Measurements from ENCODE around the gene ZNF783.
"Not testable (repeated sequence)": the region's sequence is repeated elsewhere in the genome, so short reads cannot be mapped to it uniquely, and the experiment has no call there.

ZNF783 gene

GRCh38 chr7:149306854-149307253 is 44.9 kb downstream of the ZNF783 start:
- no peak for DNase-seq

GRCh38 chr7:149307775-149308501 is 45.9 kb downstream of the ZNF783 start:
- no peak for DNase-seq

GRCh38 chr7:149310113-149310836 is 48.3 kb downstream of the ZNF783 start:
- DNase-seq = no peak

- DNase-seq = no peak
Measured at GRCh38 chr7:149310990-149311573, 49.1 kb downstream of the ZNF783 start.

GRCh38 chr7:149313981-149314380 is 52.0 kb downstream of the ZNF783 start:
- DNase-seq = no peak

GRCh38 chr7:149316606-149317005 is 54.6 kb downstream of the ZNF783 start:
- DNase-seq = no peak

- DNase-seq = no peak
Measured at GRCh38 chr7:149317496-149317895, 55.5 kb downstream of the ZNF783 start.

- DNase-seq = no peak
Measured at GRCh38 chr7:149317986-149318672, 56.1 kb downstream of the ZNF783 start.

GRCh38 chr7:149319376-149319775 is 57.4 kb downstream of the ZNF783 start:
- no peak for DNase-seq

GRCh38 chr7:149320313-149321124 is 58.5 kb downstream of the ZNF783 start:
- no peak for DNase-seq

GRCh38 chr7:149321125-149321905 is 59.3 kb downstream of the ZNF783 start:
- DNase-seq = not testable (repeated sequence)

GRCh38 chr7:149321978-149322541 is 60.1 kb downstream of the ZNF783 start:
- no peak for DNase-seq

GRCh38 chr7:149322737-149323136 is 60.7 kb downstream of the ZNF783 start:
- no peak for DNase-seq

GRCh38 chr7:149325248-149325647 is 63.3 kb downstream of the ZNF783 start:
- no peak for DNase-seq

GRCh38 chr7:149329265-149329664 is 67.3 kb downstream of the ZNF783 start:
- no peak for DNase-seq

GRCh38 chr7:149329766-149330334 is 67.9 kb downstream of the ZNF783 start:
- no peak for DNase-seq

- no peak for DNase-seq
Measured at GRCh38 chr7:149330914-149331567, 69.0 kb downstream of the ZNF783 start.

- DNase-seq = not testable (repeated sequence)
Measured at GRCh38 chr7:149332602-149333320, 70.8 kb downstream of the ZNF783 start.

- DNase-seq = no peak
Measured at GRCh38 chr7:149333321-149333717, 71.3 kb downstream of the ZNF783 start.

- DNase-seq = no peak
Measured at GRCh38 chr7:149334219-149334618, 72.2 kb downstream of the ZNF783 start.

Data from activated gamma-delta T cell (primary cell).